Measurements from ENCODE around the gene BRD3OS.

DNA sequence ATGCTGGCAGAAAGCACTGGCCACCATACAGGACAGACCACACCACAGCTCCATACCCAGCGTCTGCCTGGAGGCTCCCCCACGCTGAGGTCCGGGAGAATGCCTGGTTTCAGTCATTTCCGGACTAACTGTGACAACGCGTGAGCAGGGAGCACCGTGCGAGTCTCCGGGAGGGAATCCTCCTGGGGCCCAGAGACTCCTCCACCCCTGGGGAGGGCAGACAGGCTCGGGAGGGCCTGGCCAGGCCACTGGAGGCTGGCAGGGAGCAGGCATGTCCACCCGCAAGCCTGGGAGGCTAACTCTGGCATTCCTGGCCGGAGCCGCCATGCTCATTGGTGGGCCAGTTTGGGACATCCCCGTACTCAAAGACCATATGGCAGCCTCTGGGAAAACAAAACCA is 6.5 kb downstream of the BRD3OS start:
- TF ChIP-seq POLR2AphosphoS5 (IDR thresholded peaks at IDR 0.05): no peak
- TF ChIP-seq, protein P1, sequence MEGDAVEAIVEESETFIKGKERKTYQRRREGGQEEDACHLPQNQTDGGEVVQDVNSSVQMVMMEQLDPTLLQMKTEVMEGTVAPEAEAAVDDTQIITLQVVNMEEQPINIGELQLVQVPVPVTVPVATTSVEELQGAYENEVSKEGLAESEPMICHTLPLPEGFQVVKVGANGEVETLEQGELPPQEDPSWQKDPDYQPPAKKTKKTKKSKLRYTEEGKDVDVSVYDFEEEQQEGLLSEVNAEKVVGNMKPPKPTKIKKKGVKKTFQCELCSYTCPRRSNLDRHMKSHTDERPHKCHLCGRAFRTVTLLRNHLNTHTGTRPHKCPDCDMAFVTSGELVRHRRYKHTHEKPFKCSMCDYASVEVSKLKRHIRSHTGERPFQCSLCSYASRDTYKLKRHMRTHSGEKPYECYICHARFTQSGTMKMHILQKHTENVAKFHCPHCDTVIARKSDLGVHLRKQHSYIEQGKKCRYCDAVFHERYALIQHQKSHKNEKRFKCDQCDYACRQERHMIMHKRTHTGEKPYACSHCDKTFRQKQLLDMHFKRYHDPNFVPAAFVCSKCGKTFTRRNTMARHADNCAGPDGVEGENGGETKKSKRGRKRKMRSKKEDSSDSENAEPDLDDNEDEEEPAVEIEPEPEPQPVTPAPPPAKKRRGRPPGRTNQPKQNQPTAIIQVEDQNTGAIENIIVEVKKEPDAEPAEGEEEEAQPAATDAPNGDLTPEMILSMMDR (IDR thresholded peaks at IDR 0.05): no peak
- TF ChIP-seq EP300 (IDR thresholded peaks at IDR 0.05): no peak
